H1 (cell line): ENCODE measurements around the gene SPTBN1. TPM values are rescaled to one million over a fixed set of nuclear protein-coding genes. Genes with fewer than 3 reads are reported as not detected.
A peak's percentile ranks its signal among the peaks of the same experiment; 100 is the strongest.

Source experiments
- CTCF ChIA-PET: fragments of 300-600 bp; sonication (Branson Sonifier 250); formaldehyde crosslinking; loops from one replicate; lab custom pipeline; 2021; ENCODE audit not compliant: partially characterized antibody; lab: Charles Lee
- POLR2A ChIA-PET: fragments of 300-600 bp; sonication (Branson Sonifier 250); formaldehyde crosslinking; loops from one replicate; lab custom pipeline; 2021; ENCODE audit warnings: inconsistent platforms; ENCODE audit not compliant: partially characterized antibody; lab: Charles Lee
- DNase-seq, 2 experiments: peaks; one replicate each; pipeline versions ENCODE4 v3.0.0 to v3.0.0-alpha.2; 2010 to 2022; ENCODE audit warnings: low spot score in 2 of 2, low read depth in 1 of 2, mixed read lengths in 1 of 2
- FAIRE-seq: peaks from 2 replicates; lab custom pipeline; 2011; peaks lifted over from hg19 to GRCh38; lab: Jason Lieb, UNC
- H2AFZ ChIP-seq: 2 replicates; pipeline ENCODE4 v1.8.1; 2012; ENCODE audit warnings: low read length, inconsistent platforms
- H2AK5ac ChIP-seq: 2 replicates; pipeline ENCODE4 v1.6.1; 2013; ENCODE audit warnings: low read depth, low read length
- H2BK120ac ChIP-seq: replicated peaks from 2 replicates; pipeline ENCODE3; 2013; ENCODE audit warnings: low read depth, low read length, inconsistent platforms
- H2BK12ac ChIP-seq: 2 replicates; pipeline ENCODE4 v1.6.1; 2013; ENCODE audit warnings: low read depth, low read length
- H2BK15ac ChIP-seq: 2 replicates; pipeline ENCODE4 v1.6.1; 2013; ENCODE audit warnings: low read length
- H2BK20ac ChIP-seq: 2 replicates; pipeline ENCODE4 v1.6.1; 2013; ENCODE audit warnings: low read length
- H2BK5ac ChIP-seq: 2 replicates; pipeline ENCODE4 v1.6.1; 2013; ENCODE audit warnings: low read depth, low read length
- H3K14ac ChIP-seq: 2 replicates; pipeline ENCODE4 v1.6.1; 2013; ENCODE audit warnings: inconsistent platforms; ENCODE audit not compliant: insufficient read length
- H3K18ac ChIP-seq: 2 replicates; pipeline ENCODE4 v1.6.1; 2013; ENCODE audit warnings: low read length; ENCODE audit errors: extremely low read depth
- H3K23ac ChIP-seq: 2 replicates; pipeline ENCODE4 v1.6.1; 2013; ENCODE audit warnings: inconsistent platforms; ENCODE audit not compliant: insufficient read length
- H3K23me2 ChIP-seq: 2 replicates; pipeline ENCODE4 v1.6.1; 2013; ENCODE audit warnings: low read depth, low read length
- H3K27ac ChIP-seq: 2 replicates; pipeline ENCODE4 v1.6.1; 2011; ENCODE audit warnings: low read depth, low read length, inconsistent platforms
- H3K27me3 ChIP-seq, 4 experiments: replicated peaks in 1 of 4; 1 replicate in 1 of 4; 2 replicates in 3 of 4; pipeline versions ENCODE4 v1.6.1 to v1.8.1; 2011 to 2013; ENCODE audit warnings: low read length in 3 of 4, mild to moderate bottlenecking in 3 of 4, inconsistent platforms in 2 of 4, mixed read lengths in 2 of 4, moderate library complexity in 1 of 4; ENCODE audit not compliant: control insufficient read depth in 3 of 4, insufficient read depth in 3 of 4; ENCODE audit errors: extremely low read depth in 1 of 4
- H3K36me3 ChIP-seq, 4 experiments: 2 replicates each; pipeline versions ENCODE4 v1.6.1 to v1.8.1; 2011 to 2013; ENCODE audit warnings: mild to moderate bottlenecking in 4 of 4, low read length in 3 of 4, moderate library complexity in 2 of 4, control low read depth in 1 of 4, inconsistent platforms in 1 of 4; ENCODE audit not compliant: insufficient read depth in 4 of 4, control insufficient read depth in 2 of 4
- H3K4ac ChIP-seq: replicated peaks from 2 replicates; pipeline ENCODE3; 2013; ENCODE audit warnings: low read length, low read depth, mixed read lengths, inconsistent platforms; ENCODE audit not compliant: insufficient read length
- H3K4me1 ChIP-seq, 4 experiments: replicated peaks in 1 of 4; 1 replicate in 1 of 4; 2 replicates in 3 of 4; pipeline versions ENCODE4 v1.6.1 to v1.8.1; 2011 to 2013; ENCODE audit warnings: low read length in 3 of 4, inconsistent platforms in 2 of 4, mixed read lengths in 1 of 4; ENCODE audit not compliant: insufficient read depth in 4 of 4, control insufficient read depth in 3 of 4
- H3K4me2 ChIP-seq, 2 experiments: 2 replicates each; pipeline versions ENCODE4 v1.6.1 to v1.8.1; 2011 to 2013; ENCODE audit warnings: low read depth in 2 of 2, low read length in 2 of 2, control low read depth in 1 of 2, inconsistent platforms in 1 of 2, mild to moderate bottlenecking in 1 of 2; ENCODE audit not compliant: insufficient read depth in 1 of 2
- H3K4me3 ChIP-seq, 4 experiments: fragments of 200-600, 300-600 bp in 1 of 4; sonication (generic), shearing (Covaris generic), sonication (Bioruptor Twin) in 1 of 4; 2 replicates each; pipeline versions ENCODE4 v1.5.1 to v1.8.1; 2011 to 2016; ENCODE audit warnings: low read length in 4 of 4, low read depth in 3 of 4, control low read depth in 2 of 4, inconsistent platforms in 2 of 4, mild to moderate bottlenecking in 2 of 4, mixed read lengths in 1 of 4, moderate library complexity in 1 of 4; ENCODE audit not compliant: insufficient read depth in 2 of 4; ENCODE audit errors: extremely low read depth in 1 of 4
- H3K56ac ChIP-seq: replicated peaks from 2 replicates; pipeline ENCODE3; 2013; ENCODE audit warnings: low read depth, mild to moderate bottlenecking, mixed read lengths, low read length, inconsistent platforms; ENCODE audit not compliant: insufficient read length
- H3K79me1 ChIP-seq: 2 replicates; pipeline ENCODE4 v1.6.1; 2013; ENCODE audit warnings: low read depth, low read length, control low read depth
- H3K79me2 ChIP-seq, 2 experiments: 2 replicates each; pipeline versions ENCODE4 v1.6.1 to v1.8.1; 2012 to 2013; ENCODE audit warnings: low read length in 2 of 2, mild to moderate bottlenecking in 2 of 2, inconsistent platforms in 1 of 2; ENCODE audit not compliant: insufficient read depth in 2 of 2, control insufficient read depth in 1 of 2
- H3K9ac ChIP-seq, 4 experiments: replicated peaks in 1 of 4; 1 replicate in 1 of 4; 2 replicates in 3 of 4; pipeline versions ENCODE4 v1.6.1 to v1.8.1; 2011 to 2013; ENCODE audit warnings: low read depth in 3 of 4, low read length in 3 of 4, control low read depth in 2 of 4, mild to moderate bottlenecking in 2 of 4, moderate library complexity in 2 of 4, inconsistent platforms in 1 of 4; ENCODE audit errors: extremely low read depth in 1 of 4
- H3K9me3 ChIP-seq, 2 experiments: 2 replicates each; pipeline versions ENCODE4 v1.6.1 to v1.8.1; 2012 to 2013; ENCODE audit warnings: mild to moderate bottlenecking in 2 of 2, moderate library complexity in 2 of 2, control low read depth in 1 of 2, inconsistent platforms in 1 of 2, low read depth in 1 of 2, low read length in 1 of 2, mixed read lengths in 1 of 2; ENCODE audit not compliant: insufficient read depth in 2 of 2
- H4K20me1 ChIP-seq, 2 experiments: replicated peaks in 1 of 2; 2 replicates each; pipeline versions ENCODE3 to v1.8.1; 2011 to 2013; ENCODE audit warnings: inconsistent platforms in 2 of 2, low read length in 2 of 2, mild to moderate bottlenecking in 1 of 2; ENCODE audit not compliant: insufficient read depth in 2 of 2, control insufficient read depth in 1 of 2
- H4K5ac ChIP-seq: 2 replicates; pipeline ENCODE4 v1.6.1; 2013; ENCODE audit warnings: low read length, low read depth, mixed read lengths, inconsistent platforms; ENCODE audit not compliant: insufficient read length
- H4K8ac ChIP-seq: 2 replicates; pipeline ENCODE4 v1.8.0; 2013; ENCODE audit warnings: mild to moderate bottlenecking, moderate library complexity, low read length, inconsistent platforms; ENCODE audit not compliant: insufficient read depth; ENCODE audit errors: extremely low read depth
- H4K91ac ChIP-seq: replicated peaks from 2 replicates; pipeline ENCODE3; 2013; ENCODE audit warnings: low read length, mixed read lengths, inconsistent platforms; ENCODE audit not compliant: insufficient read length
- CTCF ChIP-seq, 3 experiments: IDR thresholded peaks; 1 replicate in 2 of 3; 2 replicates in 1 of 3; pipeline versions ENCODE4 v1.5.1 to v1.6.1; 2011; ENCODE audit warnings: low read length in 3 of 3, mild to moderate bottlenecking in 3 of 3, inconsistent platforms in 2 of 3, low read depth in 1 of 3, moderate library complexity in 1 of 3; ENCODE audit not compliant: insufficient read depth in 1 of 3; ENCODE audit errors: control extremely low read depth in 1 of 3
- RAD21 ChIP-seq, 2 experiments: IDR thresholded peaks in 1 of 2; conservative IDR thresholded peaks in 1 of 2; 2 replicates each; pipeline ENCODE4 v1.6.1; 2011; ENCODE audit warnings: low read depth in 2 of 2, low read length in 2 of 2, improper control_type of control experiment in 1 of 2, inconsistent platforms in 1 of 2, mild to moderate bottlenecking in 1 of 2, moderate library complexity in 1 of 2
- RNF2 ChIP-seq: fragments of 200-900, 300-1000 bp; sonication (generic); IDR thresholded peaks from 2 replicates; pipeline ENCODE4 v1.7.1; 2016; ENCODE audit warnings: borderline replicate concordance, low read depth, mild to moderate bottlenecking, antibody characterized with exemption, low read length; ENCODE audit not compliant: poor library complexity, severe bottlenecking; ENCODE audit errors: missing control alignments
- WGBS, 2 experiments: shearing (Covaris generic) in 1 of 2; methylation state at CpG; one replicate each; pipeline versions ENCODE4 v1.1.6 to v1.1.7; 2013 to 2015; ENCODE audit warnings: low lambda C conversion rate in 2 of 2, mixed read lengths in 2 of 2, inconsistent platforms in 1 of 2, low coverage in 1 of 2, missing lambda C conversion rate in 1 of 2; ENCODE audit not compliant: insufficient replicate concordance in 2 of 2, insufficient coverage in 1 of 2, insufficient read length in 1 of 2; ENCODE audit errors: extremely low coverage in 1 of 2, missing lambda C conversion rate in 1 of 2; 5-methylcytosine and 5-hydroxymethylcytosine counted together
- polyA plus RNA-seq, 7 experiments: library from polyadenylated mRNA; depleted of rRNA in 3 of 7; stranded (reverse) in 5 of 7; unstranded in 2 of 7; fragments of >200 nt in 5 of 7; fragments of 200-250 nt in 2 of 7; gene quantifications; 1 replicate in 5 of 7; 2 replicates in 1 of 7; 4 replicates in 1 of 7; pipeline versions ENCODE4 v1.2.1 to v1.2.3, GENCODE V29; 2011 to 2013; ENCODE audit warnings: missing spikeins in 2 of 7, mixed read lengths in 2 of 7
- total RNA-seq: library from RNA; stranded (reverse); fragmentation: NEBNext Ultra II Directional; extraction: Animal tissue kit (Norgen Biotek cat#: 25700); gene quantifications from 2 replicates; pipeline ENCODE4 v1.2.1, GENCODE V29; 2021

The SPTBN1 gene
- total and polyA plus RNA-seq, 2 of the 8 experiments (the other 6 are each of a cell fraction or from before 2014, with no cell fraction given): 31.8 to 180 TPM

DNA sequence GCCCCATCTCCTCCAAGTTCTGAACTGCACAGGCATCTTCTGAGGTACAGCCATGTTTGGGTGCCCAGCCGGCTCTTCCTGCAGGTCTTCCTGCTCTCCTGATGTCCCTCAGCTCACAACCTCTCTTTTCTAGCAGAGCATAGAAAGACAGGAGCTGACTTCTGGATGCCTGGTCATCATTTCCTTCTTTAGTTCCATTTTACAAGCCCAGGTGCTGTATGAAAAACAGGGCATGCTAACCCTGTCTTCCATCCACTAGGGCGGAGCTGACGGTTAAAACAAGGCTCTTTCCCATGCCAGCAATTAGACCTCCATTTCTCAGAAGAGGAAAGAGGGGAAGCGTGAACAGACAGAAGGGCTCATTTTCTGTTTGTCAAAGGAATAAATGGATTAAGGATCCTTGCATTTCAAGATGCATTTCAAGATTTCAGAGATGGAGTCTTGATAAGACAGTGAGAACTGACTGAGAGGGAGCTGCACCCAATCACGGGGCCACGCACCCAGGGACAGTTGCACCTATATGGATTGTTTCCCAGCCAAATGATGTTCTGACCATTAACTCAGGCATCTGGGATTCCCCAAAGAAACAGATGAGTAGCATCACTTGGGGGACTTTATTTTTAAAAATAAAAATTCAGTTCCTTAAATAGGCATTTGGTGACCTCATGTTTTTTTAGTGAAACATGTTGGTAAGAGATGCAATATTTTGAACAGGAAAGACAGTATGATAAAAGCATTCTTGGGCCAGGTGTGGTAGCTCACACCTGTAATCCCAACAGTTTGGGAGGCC, 221.5 kb downstream of the SPTBN1 start:
- Histone ChIP-seq H3K4ac (no peak overlapping the region), H2AK5ac (no peak overlapping the region), H3K36me3 (no peaks in the 10 kb centered on the region), H4K20me1 (no peaks in the 10 kb centered on the region), H3K9me3 (no peaks in the 10 kb centered on the region), H3K9ac (no peak overlapping the region), H4K5ac (no peak overlapping the region), H2BK5ac (no peak overlapping the region), H3K79me2 (no peaks in the 10 kb centered on the region), H3K27me3 (no peaks in the 10 kb centered on the region), H3K23ac (no peak overlapping the region), H2AFZ (no peak overlapping the region), H3K56ac (no peak overlapping the region), H2BK15ac (no peak overlapping the region), H2BK20ac (no peak overlapping the region), H2BK12ac (no peak overlapping the region), H3K27ac (no peak overlapping the region), H3K23me2 (no peaks in the 10 kb centered on the region), H3K79me1 (no peaks in the 10 kb centered on the region), H3K4me3 (no peak overlapping the region), H3K18ac (no peak overlapping the region), H2BK120ac (no peak overlapping the region), H3K4me1 (peaks cover 0 to 3% (median 0%) of the 10 kb centered on the region in 4 experiments; a peak in 3 of 7 replicates), H3K14ac (no peak overlapping the region), H4K91ac (peak overlapping the region; percentile 56), H3K4me2 (no peak overlapping the region), H4K8ac (no peak overlapping the region)
- ChIA-PET CTCF (interaction anchor here (0.6 to 11.9 kb wide), 11 partner anchors 14 to 498 kb away, joined by 3 to 138 read pairs (median 4); no protein-coding TSS in a partner anchor), POLR2A (interaction anchor here (0.7 to 1.7 kb wide), 2 partner anchors 13 to 32 kb away, joined by 4 read pairs; no protein-coding TSS in a partner anchor)
- DNase-seq (peak in 1 of 2 experiments; percentile 23), FAIRE-seq (no peak)
- WGBS, 2 experiments: 93% methylated on average over 6 of the region's 6 CpGs; no CpG with 5 or more reads in 1 of the 2 experiments
- TF ChIP-seq RAD21 (IDR thresholded peaks at IDR 0.05 in 1 of 2, conservative IDR thresholded peaks at IDR 0.05 in 1 of 2; ENCODE audit: low read depth in 2 of 2, low read length in 2 of 2) (peak in 1 of 2 experiments; percentile 19; a peak in 2 of 4 replicates), CTCF (IDR thresholded peaks at IDR 0.05; ENCODE audit: control extremely low read depth in 1 of 3, insufficient read depth in 1 of 3, low read depth in 1 of 3, low read length in 3 of 3) (peak in 1 of 3 experiments; percentile 18; a peak in 1 of 4 replicates), RNF2 (no peak)
